HEK293 (cell line): ENCODE data around the gene TRIM65.

Source experiments
- CTCF ChIA-PET: fragments of 350-600 bp; formaldehyde crosslinking; extraction: SDS; loops from one replicate; lab custom pipeline; 2021; ENCODE audit warnings: antibody characterized with exemption; lab: Yijun Ruan, JAX
- POLR2A ChIA-PET: fragments of 300-600 bp; formaldehyde crosslinking; extraction: SDS; loops from one replicate; lab custom pipeline; 2020; ENCODE audit warnings: antibody characterized with exemption, inconsistent platforms; lab: Yijun Ruan, JAX
- H3K27ac ChIP-seq: fragments of 200-500 bp; sonication (Bioruptor generic); 2 replicates; pipeline ENCODE4 v1.5.1; 2014; ENCODE audit warnings: low read depth, low read length, control low read depth, inconsistent platforms; ENCODE audit errors: extremely low read depth
- H3K36me3 ChIP-seq, 2 experiments: fragments of 200-500 bp in 1 of 2; sonication (Bioruptor generic) in 1 of 2; 1 replicate in 1 of 2; 2 replicates in 1 of 2; pipeline ENCODE4 v1.5.1; 2014 to 2017; ENCODE audit warnings: inconsistent platforms in 2 of 2, low read length in 2 of 2; ENCODE audit not compliant: control insufficient read depth in 2 of 2, insufficient read depth in 1 of 2
- H3K4me1 ChIP-seq: fragments of 200-500 bp; sonication (Bioruptor generic); 2 replicates; pipeline ENCODE4 v1.5.1; 2014; ENCODE audit warnings: mild to moderate bottlenecking, low read length, inconsistent platforms; ENCODE audit not compliant: control insufficient read depth, insufficient read depth
- H3K4me3 ChIP-seq: 2 replicates; pipeline ENCODE4 v1.5.1; 2011; ENCODE audit warnings: low read depth, mild to moderate bottlenecking, control low read depth, low read length, moderate library complexity
- H3K9me3 ChIP-seq: fragments of 200-500 bp; sonication (Bioruptor generic); 2 replicates; pipeline ENCODE4 v1.5.1; 2014; ENCODE audit warnings: low read depth, low read length, inconsistent platforms; ENCODE audit not compliant: control insufficient read depth, insufficient read depth
- GLI4 ChIP-seq: fragments of 450-650 bp; formaldehyde crosslinking; IDR thresholded peaks from 2 replicates; pipeline ENCODE4 v1.5.1; 2016; ENCODE audit warnings: missing biosample characterization, missing genetic modification characterization
- KLF9 ChIP-seq: fragments of 450-650 bp; formaldehyde crosslinking; IDR thresholded peaks from 2 replicates; pipeline ENCODE4 v1.5.1; 2016; ENCODE audit warnings: missing biosample characterization, missing genetic modification characterization, low read depth
- MZF1 ChIP-seq: fragments of 450-650 bp; formaldehyde crosslinking; IDR thresholded peaks from 2 replicates; pipeline ENCODE4 v1.5.1; 2017; ENCODE audit warnings: missing biosample characterization, missing genetic modification characterization, borderline replicate concordance
- REST ChIP-seq: fragments of 450-650 bp; formaldehyde crosslinking; IDR thresholded peaks from 2 replicates; pipeline ENCODE4 v1.5.1; 2016; ENCODE audit warnings: missing biosample characterization, missing genetic modification characterization
- TSHZ1 ChIP-seq: fragments of 450-650 bp; formaldehyde crosslinking; IDR thresholded peaks from 2 replicates; pipeline ENCODE4 v1.5.1; 2016; ENCODE audit warnings: missing biosample characterization, missing genetic modification characterization, borderline replicate concordance
- WT1 ChIP-seq: fragments of 450-650 bp; formaldehyde crosslinking; IDR thresholded peaks from 2 replicates; pipeline ENCODE4 v1.5.1; 2016; ENCODE audit warnings: missing biosample characterization, missing genetic modification characterization
- ZBTB11 ChIP-seq: fragments of 450-650 bp; formaldehyde crosslinking; conservative IDR thresholded peaks from 2 replicates; pipeline ENCODE4 v1.5.1; 2016; ENCODE audit warnings: low read depth, missing biosample characterization, missing genetic modification characterization
- ZBTB26 ChIP-seq: fragments of 450-650 bp; formaldehyde crosslinking; optimal IDR thresholded peaks from 2 replicates; pipeline ENCODE3; 2016; ENCODE audit warnings: missing biosample characterization, mild to moderate bottlenecking, missing genetic modification characterization
- ZNF280D ChIP-seq: fragments of 450-650 bp; formaldehyde crosslinking; IDR thresholded peaks from 2 replicates; pipeline ENCODE4 v1.5.1; 2016; ENCODE audit warnings: missing biosample characterization, missing genetic modification characterization
- ZNF341 ChIP-seq: fragments of 450-650 bp; formaldehyde crosslinking; IDR thresholded peaks from 2 replicates; pipeline ENCODE4; 2016; ENCODE audit warnings: low read depth, missing biosample characterization, missing genetic modification characterization
- ZNF433 ChIP-seq: fragments of 450-650 bp; formaldehyde crosslinking; IDR thresholded peaks from 2 replicates; pipeline ENCODE4 v1.5.1; 2016; ENCODE audit warnings: missing biosample characterization, missing genetic modification characterization, low read depth
- ZNF521 ChIP-seq: fragments of 450-650 bp; formaldehyde crosslinking; IDR thresholded peaks from 2 replicates; pipeline ENCODE4 v1.5.1; 2017; ENCODE audit warnings: missing biosample characterization, mild to moderate bottlenecking, missing genetic modification characterization
- ZNF629 ChIP-seq: fragments of 450-650 bp; formaldehyde crosslinking; IDR thresholded peaks from 2 replicates; pipeline ENCODE4 v1.5.1; 2017; ENCODE audit warnings: missing biosample characterization, missing genetic modification characterization
- ZNF701 ChIP-seq: fragments of 450-650 bp; formaldehyde crosslinking; IDR thresholded peaks from 2 replicates; pipeline ENCODE4 v1.5.1; 2016; ENCODE audit warnings: missing biosample characterization, missing genetic modification characterization
- ZNF747 ChIP-seq: fragments of 450-650 bp; formaldehyde crosslinking; IDR thresholded peaks from 2 replicates; pipeline ENCODE4 v1.5.1; 2016; ENCODE audit warnings: missing biosample characterization, missing genetic modification characterization
- ZNF843 ChIP-seq: fragments of 450-650 bp; formaldehyde crosslinking; IDR thresholded peaks from 2 replicates; pipeline ENCODE4 v1.5.1; 2016; ENCODE audit warnings: missing biosample characterization, missing genetic modification characterization

The TRIM65 gene

GRCh38 chr17:75840799-75841164 lies 56.0 kb downstream of the TRIM65 start:
- TF ChIP-seq ZNF629 (tag by site-specific recombination) (no peak), ZBTB11 (tag by site-specific recombination) (no peak), MZF1 (tag by site-specific recombination) (no peak), ZBTB26 (no peak), ZNF280D (tag by site-specific recombination) (no peak), ZNF521 (no peak), ZNF433 (tag by site-specific recombination) (no peak), TSHZ1 (tag by site-specific recombination) (no peak), ZNF341 (tag by site-specific recombination) (no peak), WT1 (tag by site-specific recombination) (no peak), ZNF843 (tag by site-specific recombination) (no peak), GLI4 (tag by site-specific recombination) (no peak), ZNF701 (tag by site-specific recombination) (no peak), REST (tag by site-specific recombination) (no peak), ZNF747 (tag by site-specific recombination) (no peak), KLF9 (no peak)
- Histone ChIP-seq H3K9me3 (no peaks in the 10 kb centered on the region), H3K4me3 (no peak overlapping the region), H3K27ac (no peak overlapping the region), H3K36me3 (no peaks in the 10 kb centered on the region), H3K4me1 (no peaks in the 10 kb centered on the region; the same call in 1 of the 2 replicates)
- CTCF ChIA-PET: interaction anchor here (0.6 kb wide), 2 partner anchors 23 to 217 kb away, joined by 4 read pairs; no protein-coding TSS in a partner anchor
- POLR2A ChIA-PET: interaction anchor here (0.7 to 2.0 kb wide), 4 partner anchors 15 to 67 kb away, joined by 3 to 9 read pairs (median 4); partner anchors contain the start of gene WBP2
